PFSK-1 (cell line): ENCODE measurements around the gene IL1RAP.

Experiments used
- POLR2AphosphoS5 ChIP-seq: IDR thresholded peaks from 2 replicates; pipeline ENCODE4 v1.6.1; 2012; ENCODE audit warnings: low read depth, mild to moderate bottlenecking, control low read depth, low read length, moderate library complexity
- REST ChIP-seq, 2 experiments: IDR thresholded peaks; 2 replicates each; pipeline versions ENCODE4 v1.6.1 to v1.8.0; 2011 to 2012; ENCODE audit warnings: low read depth in 2 of 2, low read length in 2 of 2, control low read depth in 1 of 2, inconsistent platforms in 1 of 2, mild to moderate bottlenecking in 1 of 2, moderate library complexity in 1 of 2; ENCODE audit not compliant: insufficient read depth in 1 of 2

GRCh38 chr3:190534986-190535385, 21.1 kb downstream of the IL1RAP start:
- TF ChIP-seq POLR2AphosphoS5, result no peak
- no peak for TF ChIP-seq REST (IDR thresholded peaks at IDR 0.05; ENCODE audit: insufficient read depth in 1 of 2, low read depth in 2 of 2, low read length in 2 of 2)
